ENCODE results near the gene PDLIM4. TPM values are rescaled to one million over a fixed set of nuclear protein-coding genes. Genes with fewer than 3 reads are reported as not detected.

The PDLIM4 gene
- total RNA-seq, 1 experiment from 2014 or later: 7.6 TPM

DNA sequence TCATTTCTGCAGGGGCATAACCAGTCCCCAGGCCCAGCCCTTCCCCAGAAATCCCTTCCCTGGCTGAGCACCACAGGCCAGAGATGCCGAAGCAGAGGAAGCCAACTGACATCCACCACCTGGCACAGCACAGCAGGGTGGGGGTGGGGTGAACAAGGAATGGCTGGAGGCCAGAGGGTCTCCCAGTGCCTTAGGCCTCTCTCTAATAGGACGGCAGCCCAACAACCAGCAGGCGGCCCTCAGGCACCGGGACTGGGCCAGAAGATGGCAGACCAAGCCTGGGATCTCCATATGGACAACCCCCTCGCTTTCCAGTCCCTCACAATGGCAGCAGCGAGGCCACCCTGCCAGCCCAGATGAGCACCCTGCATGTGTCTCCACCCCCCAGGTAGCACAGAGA is 13.2 kb downstream of the PDLIM4 start:
- no peak overlapping the region for H2BK5ac ChIP-seq (ENCODE audit: insufficient read length, low read length)
- peak overlapping the region in 1 of 3 experiments; percentile 84; a peak in 2 of 7 replicates for H3K27ac Mint-ChIP-seq
- peak; percentile 30 for DNase-seq
- no peak overlapping the region for H3K4me2 ChIP-seq (ENCODE audit: insufficient read depth, insufficient read length, low read length)
- H2AK5ac ChIP-seq (ENCODE audit: insufficient read length, low read length): no peak overlapping the region
- no peaks in the 10 kb centered on the region for H3K27me3 Mint-ChIP-seq (ENCODE audit: low read depth)
- no peak overlapping the region for H2AFZ ChIP-seq (ENCODE audit: low read length)
- H3K9ac ChIP-seq (ENCODE audit: extremely low read depth, insufficient read length, low read length): no peak overlapping the region
- no CpG with 5 or more reads among the region's 6 CpGs for WGBS (ENCODE audit: extremely low coverage, insufficient read length, low lambda C conversion rate)
- H3K9me3 ChIP-seq (ENCODE audit: control insufficient read depth, low read depth, low read length): no peaks in the 10 kb centered on the region
- no peak overlapping the region for H2BK20ac ChIP-seq (ENCODE audit: low read depth, low read length, poor library complexity, severe bottlenecking)
- no peaks in the 10 kb centered on the region for H3K9me3 Mint-ChIP-seq
- peaks cover 2% of the 10 kb centered on the region for H3K23me2 ChIP-seq (ENCODE audit: insufficient read length, low read depth, low read length, poor library complexity, severe bottlenecking)
- H3K4me1 ChIP-seq (ENCODE audit: insufficient read depth, low read length): no peaks in the 10 kb centered on the region
- H4K8ac ChIP-seq (replicated peaks; ENCODE audit: insufficient read length, low read depth, low read length): no peak overlapping the region
- no peak overlapping the region for H3K18ac ChIP-seq (ENCODE audit: insufficient read length, low read depth, low read length)
- no peak overlapping the region for H4K91ac ChIP-seq (ENCODE audit: insufficient read length, low read depth, low read length)
- H3K27ac ChIP-seq (ENCODE audit: insufficient read length, low read depth, low read length): no peak overlapping the region
- H3K79me1 ChIP-seq (ENCODE audit: insufficient read depth, low read depth, low read length, poor library complexity, severe bottlenecking): no peaks in the 10 kb centered on the region
- peaks cover 11 to 21% of the 10 kb centered on the region in 2 experiments for H3K4me1 Mint-ChIP-seq
- H3K36me3 Mint-ChIP-seq (ENCODE audit: insufficient read depth in 1 of 3, low read depth in 3 of 3): peaks cover 0 to 3% (median 1%) of the 10 kb centered on the region in 3 experiments; a peak in 1 of 7 replicates
- H3K27me3 ChIP-seq (ENCODE audit: insufficient read depth, low read length): no peaks in the 10 kb centered on the region
- no peak overlapping the region for H4K5ac ChIP-seq (ENCODE audit: insufficient read length, low read depth, low read length)
- H3K23ac ChIP-seq (ENCODE audit: insufficient read length, low read depth, low read length): no peak overlapping the region
- H3K4me3 Mint-ChIP-seq: no peak overlapping the region; a peak in 1 of 5 replicates
- H2BK120ac ChIP-seq (ENCODE audit: low read depth, low read length, poor library complexity, severe bottlenecking): no peak overlapping the region
- H3K14ac ChIP-seq (ENCODE audit: insufficient read depth, low read length): no peak overlapping the region
- no peak overlapping the region for H3K56ac ChIP-seq (ENCODE audit: insufficient read length, low read depth, low read length)
- TF ChIP-seq, protein P1, sequence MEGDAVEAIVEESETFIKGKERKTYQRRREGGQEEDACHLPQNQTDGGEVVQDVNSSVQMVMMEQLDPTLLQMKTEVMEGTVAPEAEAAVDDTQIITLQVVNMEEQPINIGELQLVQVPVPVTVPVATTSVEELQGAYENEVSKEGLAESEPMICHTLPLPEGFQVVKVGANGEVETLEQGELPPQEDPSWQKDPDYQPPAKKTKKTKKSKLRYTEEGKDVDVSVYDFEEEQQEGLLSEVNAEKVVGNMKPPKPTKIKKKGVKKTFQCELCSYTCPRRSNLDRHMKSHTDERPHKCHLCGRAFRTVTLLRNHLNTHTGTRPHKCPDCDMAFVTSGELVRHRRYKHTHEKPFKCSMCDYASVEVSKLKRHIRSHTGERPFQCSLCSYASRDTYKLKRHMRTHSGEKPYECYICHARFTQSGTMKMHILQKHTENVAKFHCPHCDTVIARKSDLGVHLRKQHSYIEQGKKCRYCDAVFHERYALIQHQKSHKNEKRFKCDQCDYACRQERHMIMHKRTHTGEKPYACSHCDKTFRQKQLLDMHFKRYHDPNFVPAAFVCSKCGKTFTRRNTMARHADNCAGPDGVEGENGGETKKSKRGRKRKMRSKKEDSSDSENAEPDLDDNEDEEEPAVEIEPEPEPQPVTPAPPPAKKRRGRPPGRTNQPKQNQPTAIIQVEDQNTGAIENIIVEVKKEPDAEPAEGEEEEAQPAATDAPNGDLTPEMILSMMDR (conservative IDR thresholded peaks at IDR 0.05): no peak
- no peak overlapping the region for H2BK12ac ChIP-seq (ENCODE audit: insufficient read length, low read depth, low read length)
- no peaks in the 10 kb centered on the region for H4K20me1 ChIP-seq (ENCODE audit: control insufficient read depth, insufficient read depth, insufficient read length)
- no peak overlapping the region for H3T11ph ChIP-seq (ENCODE audit: low read length)
- no peak overlapping the region for H3K4ac ChIP-seq (ENCODE audit: low read depth, low read length)
- H3K79me2 ChIP-seq (ENCODE audit: insufficient read depth, low read length): no peaks in the 10 kb centered on the region
- H2BK15ac ChIP-seq (ENCODE audit: low read depth, low read length): no peak overlapping the region

All from H9 (cell line).